Measurements from ENCODE around the gene MYBPC1.

MYBPC1 gene

DNA sequence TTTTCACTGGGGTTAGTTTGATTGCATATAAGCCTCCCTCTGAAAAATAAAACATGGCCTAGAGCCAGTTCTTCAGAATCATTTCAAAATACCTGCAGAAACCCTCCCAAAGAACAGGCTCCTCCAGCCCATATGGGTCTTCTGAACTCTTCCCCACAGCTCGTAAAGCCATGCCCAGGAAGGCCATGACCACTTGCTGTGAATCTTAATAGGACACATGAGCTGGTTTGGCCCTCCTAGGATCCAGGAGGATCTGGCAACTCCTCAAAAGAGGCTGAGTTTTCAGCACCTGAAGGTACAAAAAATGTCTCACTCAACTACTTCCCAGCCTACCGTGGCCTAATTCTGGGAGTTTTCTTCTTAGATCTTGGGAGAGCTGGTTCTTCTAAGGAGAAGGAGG lies 2.4 kb downstream of the MYBPC1 start:
- TF ChIP-seq, protein P1, sequence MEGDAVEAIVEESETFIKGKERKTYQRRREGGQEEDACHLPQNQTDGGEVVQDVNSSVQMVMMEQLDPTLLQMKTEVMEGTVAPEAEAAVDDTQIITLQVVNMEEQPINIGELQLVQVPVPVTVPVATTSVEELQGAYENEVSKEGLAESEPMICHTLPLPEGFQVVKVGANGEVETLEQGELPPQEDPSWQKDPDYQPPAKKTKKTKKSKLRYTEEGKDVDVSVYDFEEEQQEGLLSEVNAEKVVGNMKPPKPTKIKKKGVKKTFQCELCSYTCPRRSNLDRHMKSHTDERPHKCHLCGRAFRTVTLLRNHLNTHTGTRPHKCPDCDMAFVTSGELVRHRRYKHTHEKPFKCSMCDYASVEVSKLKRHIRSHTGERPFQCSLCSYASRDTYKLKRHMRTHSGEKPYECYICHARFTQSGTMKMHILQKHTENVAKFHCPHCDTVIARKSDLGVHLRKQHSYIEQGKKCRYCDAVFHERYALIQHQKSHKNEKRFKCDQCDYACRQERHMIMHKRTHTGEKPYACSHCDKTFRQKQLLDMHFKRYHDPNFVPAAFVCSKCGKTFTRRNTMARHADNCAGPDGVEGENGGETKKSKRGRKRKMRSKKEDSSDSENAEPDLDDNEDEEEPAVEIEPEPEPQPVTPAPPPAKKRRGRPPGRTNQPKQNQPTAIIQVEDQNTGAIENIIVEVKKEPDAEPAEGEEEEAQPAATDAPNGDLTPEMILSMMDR (IDR thresholded peaks at IDR 0.05; ENCODE audit: low read depth, low read length), result no peak
- no peak for DNase-seq (ENCODE audit: low read depth in 2 of 2)
- H3K4me3 ChIP-seq (replicated peaks in 1 of 2; ENCODE audit: low read depth in 2 of 2, low read length in 2 of 2), result no peak overlapping the region

DNA sequence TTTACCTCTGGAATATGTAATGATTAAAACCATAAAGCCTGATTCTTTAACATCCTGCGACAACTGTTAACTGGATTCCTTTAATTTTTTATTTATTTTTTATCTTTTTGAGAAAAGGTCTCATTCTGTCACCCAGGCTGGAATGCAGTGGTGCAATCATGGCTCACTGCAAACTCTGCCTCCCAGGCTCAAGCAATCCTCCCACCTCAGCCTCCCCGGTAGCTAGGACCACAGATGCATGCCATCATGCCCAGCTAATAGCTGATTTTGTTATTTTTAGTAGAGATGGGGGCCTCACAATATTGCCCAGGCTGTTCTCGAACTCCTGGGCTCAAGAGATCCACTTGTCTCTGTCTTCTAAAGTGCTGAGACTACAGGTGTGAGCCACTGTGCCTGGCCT lies 3.7 kb downstream of the MYBPC1 start:
- no peak overlapping the region for H3K4me3 ChIP-seq (replicated peaks in 1 of 2; ENCODE audit: low read depth in 2 of 2, low read length in 2 of 2)
- TF ChIP-seq, protein P1 (IDR thresholded peaks at IDR 0.05; ENCODE audit: low read depth, low read length), result no peak
- DNase-seq (ENCODE audit: low read depth in 2 of 2), result no peak

DNA sequence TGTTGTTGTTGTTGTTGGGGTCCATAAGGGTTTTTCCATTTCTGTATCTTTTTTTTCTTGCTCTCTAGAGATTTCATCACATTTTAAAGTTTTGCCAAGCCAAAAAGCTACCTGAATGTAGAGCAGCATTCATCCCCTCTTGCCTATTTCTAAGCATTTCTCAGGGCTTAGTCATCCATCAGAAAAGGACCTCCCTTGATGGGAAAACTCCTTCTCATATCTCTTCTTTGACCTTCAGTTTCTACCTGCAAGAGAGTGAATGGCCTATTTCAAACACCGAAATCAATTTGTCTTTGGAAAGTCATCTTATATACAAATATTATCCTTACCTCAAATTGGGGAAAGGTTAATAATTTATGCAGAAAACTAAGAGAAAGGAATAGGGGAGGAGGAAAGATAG lies 4.5 kb downstream of the MYBPC1 start:
- no peak for DNase-seq (ENCODE audit: low read depth in 2 of 2)
- TF ChIP-seq, protein P1 (IDR thresholded peaks at IDR 0.05; ENCODE audit: low read depth, low read length), result no peak
- no peak overlapping the region for H3K4me3 ChIP-seq (replicated peaks in 1 of 2; ENCODE audit: low read depth in 2 of 2, low read length in 2 of 2)

DNA sequence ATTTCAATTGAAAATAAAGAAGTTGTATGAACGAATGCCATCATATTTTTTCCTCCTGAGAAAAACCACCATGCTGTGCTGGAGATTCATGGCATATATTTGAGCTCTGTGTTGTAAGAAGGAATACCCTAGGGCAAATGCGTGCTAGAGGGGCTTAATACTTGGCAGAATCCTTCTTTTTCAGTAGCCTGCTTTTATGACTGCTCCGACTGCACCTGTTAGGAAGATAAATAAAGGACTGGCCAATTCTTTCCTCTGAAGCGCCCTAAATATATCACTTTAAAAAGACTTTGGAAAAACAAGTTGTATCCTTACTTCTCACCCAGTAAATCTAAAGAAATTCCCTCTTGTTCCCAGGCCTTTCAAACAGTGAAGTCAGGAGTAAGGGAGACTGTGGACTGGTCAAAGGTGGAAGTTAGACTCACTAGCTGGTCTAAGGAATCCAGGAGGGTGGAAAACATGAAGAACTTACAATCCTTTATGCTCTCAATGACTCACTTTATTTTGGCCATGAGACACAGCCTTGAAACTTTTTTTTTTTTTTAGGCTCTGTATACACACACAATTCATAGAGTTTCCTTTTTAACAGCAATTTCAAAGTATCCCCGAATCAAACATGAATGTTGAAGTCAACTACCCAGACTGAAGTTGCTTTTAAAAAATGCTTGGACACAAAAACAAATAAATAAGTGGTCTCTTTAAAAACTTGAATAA lies 5.2 kb downstream of the MYBPC1 start:
- DNase-seq (ENCODE audit: low read depth in 2 of 2), result no peak
- H3K4me3 ChIP-seq (replicated peaks in 1 of 2; ENCODE audit: low read depth in 2 of 2, low read length in 2 of 2), result no peak overlapping the region
- TF ChIP-seq, protein P1 (IDR thresholded peaks at IDR 0.05; ENCODE audit: low read depth, low read length), result no peak

DNA sequence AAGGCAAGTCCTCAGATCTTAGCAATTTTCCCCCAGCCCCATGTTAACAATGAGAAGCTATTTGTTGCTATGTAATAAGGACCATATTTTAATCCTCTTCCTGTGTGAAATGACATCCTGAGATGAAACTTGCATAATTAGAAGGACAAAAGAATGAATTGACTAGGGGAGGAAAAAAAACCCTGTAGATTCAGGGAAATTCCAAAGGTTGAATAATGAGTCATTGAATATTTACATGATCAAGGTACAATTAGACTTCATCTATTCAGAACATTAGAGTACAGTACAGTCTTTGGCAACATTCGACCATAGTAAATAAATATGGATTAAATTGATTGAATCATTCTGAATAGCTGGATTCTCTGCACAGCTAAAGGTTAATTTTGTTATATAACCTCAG lies 9.4 kb downstream of the MYBPC1 start:
- TF ChIP-seq, protein P1 (IDR thresholded peaks at IDR 0.05; ENCODE audit: low read depth, low read length), result no peak
- no peak for DNase-seq (ENCODE audit: low read depth in 2 of 2)
- H3K4me3 ChIP-seq (replicated peaks in 1 of 2; ENCODE audit: low read depth in 2 of 2, low read length in 2 of 2), result no peak overlapping the region

DNA sequence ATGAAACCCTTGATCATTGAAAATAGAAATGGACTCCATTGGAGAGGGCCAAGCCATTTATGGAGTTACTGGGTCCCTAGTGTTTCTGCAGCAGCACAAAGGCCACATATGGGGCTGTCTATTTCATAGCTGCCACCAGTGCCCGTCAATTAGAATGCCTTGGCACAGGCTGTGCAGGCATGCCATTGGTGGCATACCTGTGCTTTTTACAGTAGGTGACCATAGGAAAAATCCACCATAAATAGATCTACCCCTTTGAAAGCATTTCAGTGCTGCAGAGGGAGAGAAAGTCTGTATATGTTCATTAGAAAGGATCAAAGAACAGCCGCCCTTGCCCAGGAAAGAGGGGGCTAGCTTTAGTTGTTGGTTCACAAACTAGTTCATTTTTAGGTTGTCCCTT lies 13.1 kb downstream of the MYBPC1 start:
- TF ChIP-seq, protein P1 (IDR thresholded peaks at IDR 0.05; ENCODE audit: low read depth, low read length), result no peak
- DNase-seq (ENCODE audit: low read depth in 2 of 2), result no peak

More for the DNA sequence above, 13.1 kb downstream of the MYBPC1 start:
- H3K4me3 ChIP-seq (replicated peaks in 1 of 2; ENCODE audit: low read depth in 2 of 2, low read length in 2 of 2), result no peak overlapping the region
